Loucy (cell line): ENCODE measurements around the gene COPE.

Source experiments
- H2AFZ ChIP-seq: fragments of 200-600 bp; sonication (generic); 2 replicates; pipeline ENCODE4 v1.6.0; 2016; ENCODE audit warnings: antibody characterized with exemption, mild to moderate bottlenecking, low read length, moderate library complexity
- H3F3A ChIP-seq: fragments of 200-600 bp; 2 replicates; pipeline ENCODE4 v1.6.0; 2016; ENCODE audit warnings: antibody characterized with exemption, low read depth, mild to moderate bottlenecking
- H3K27me3 ChIP-seq: fragments of 200-600 bp; sonication (generic); 2 replicates; pipeline ENCODE4 v1.6.1; 2014; ENCODE audit warnings: low read length, mild to moderate bottlenecking; ENCODE audit not compliant: insufficient read depth, poor library complexity, severe bottlenecking
- H3K36me3 ChIP-seq: fragments of 200-600 bp; sonication (generic); 2 replicates; pipeline ENCODE4 v1.6.1; 2016; ENCODE audit warnings: low read length; ENCODE audit not compliant: insufficient read depth
- H3K4me1 ChIP-seq: fragments of 200-600 bp; sonication (generic); 2 replicates; pipeline ENCODE4 v1.5.1; 2014; ENCODE audit warnings: low read length, mild to moderate bottlenecking; ENCODE audit not compliant: insufficient read depth, poor library complexity, severe bottlenecking
- H3K4me2 ChIP-seq: fragments of 200-600 bp; sonication (generic); 2 replicates; pipeline ENCODE4 v1.6.0; 2014; ENCODE audit warnings: antibody characterized with exemption, low read length, low read depth, mild to moderate bottlenecking; ENCODE audit not compliant: poor library complexity, severe bottlenecking
- H3K4me3 ChIP-seq: fragments of 200-600 bp; sonication (generic); 2 replicates; pipeline ENCODE4 v1.5.1; 2014; ENCODE audit warnings: low read length, mild to moderate bottlenecking, mixed read lengths; ENCODE audit not compliant: poor library complexity, severe bottlenecking
- H3K79me2 ChIP-seq: fragments of 200-600 bp; sonication (generic); 2 replicates; pipeline ENCODE4 v1.6.1; 2014; ENCODE audit warnings: low read length; ENCODE audit not compliant: insufficient read depth
- H3K9ac ChIP-seq: fragments of 200-600 bp; sonication (generic); 2 replicates; pipeline ENCODE4 v1.6.0; 2014; ENCODE audit warnings: mild to moderate bottlenecking, low read depth, low read length, moderate library complexity; ENCODE audit not compliant: poor library complexity, severe bottlenecking
- H3K9me2 ChIP-seq: fragments of 200-600 bp; sonication (generic); replicated peaks from 2 replicates; pipeline ENCODE4 v1.6.1; 2016; ENCODE audit warnings: low read depth, low read length, mixed read lengths
- H3K9me3 ChIP-seq: fragments of 200-600 bp; sonication (generic); 2 replicates; pipeline ENCODE4 v1.6.1; 2014; ENCODE audit warnings: mild to moderate bottlenecking, antibody characterized with exemption, low read length, low read depth; ENCODE audit not compliant: insufficient read depth
- H4K20me1 ChIP-seq: fragments of 200-600 bp; sonication (generic); 2 replicates; pipeline ENCODE4 v1.6.0; 2014; ENCODE audit warnings: antibody characterized with exemption, low read length, mild to moderate bottlenecking; ENCODE audit not compliant: insufficient read depth, poor library complexity, severe bottlenecking
- CTCF ChIP-seq: fragments of 200-600 bp; sonication (generic); conservative IDR thresholded peaks from 2 replicates; pipeline ENCODE4 v1.5.1; 2014; ENCODE audit warnings: mild to moderate bottlenecking, antibody characterized with exemption, low read length
- EZH2phosphoT487 ChIP-seq: fragments of 200-600 bp; IDR thresholded peaks from 2 replicates; pipeline ENCODE4 v1.6.1; 2018; ENCODE audit warnings: antibody characterized with exemption, mild to moderate bottlenecking, moderate library complexity, borderline replicate concordance

COPE gene

GRCh38 chr19:18912933-18913332 lies 6.3 kb downstream of the COPE start:
- no peaks in the 10 kb centered on the region; the same call in 1 of the 2 replicates for H3K36me3 ChIP-seq
- TF ChIP-seq CTCF (no peak), EZH2phosphoT487 (no peak)
- H3K4me1 ChIP-seq, result peaks cover 3% of the 10 kb centered on the region
- no peak overlapping the region for H3K4me3 ChIP-seq
- no peaks in the 10 kb centered on the region for H3K9me2 ChIP-seq
- H2AFZ ChIP-seq, result no peak overlapping the region
- H3K9me3 ChIP-seq, result no peaks in the 10 kb centered on the region
- H3K4me2 ChIP-seq, result no peak overlapping the region
- H3K79me2 ChIP-seq, result peaks cover 48% of the 10 kb centered on the region
- no peak overlapping the region for H3K9ac ChIP-seq
- H3F3A ChIP-seq, result no peaks in the 10 kb centered on the region
- peaks cover 10% of the 10 kb centered on the region for H4K20me1 ChIP-seq
- H3K27me3 ChIP-seq, result no peaks in the 10 kb centered on the region

GRCh38 chr19:18910801-18911436 lies 8.3 kb downstream of the COPE start:
- Histone ChIP-seq H3K9ac (no peak overlapping the region), H3K79me2 (peaks cover 31% of the 10 kb centered on the region), H3F3A (no peaks in the 10 kb centered on the region), H2AFZ (no peak overlapping the region), H3K4me2 (no peak overlapping the region), H3K27me3 (no peaks in the 10 kb centered on the region), H3K4me1 (peaks cover 3% of the 10 kb centered on the region), H3K36me3 (no peaks in the 10 kb centered on the region; the same call in 1 of the 2 replicates), H3K9me3 (no peaks in the 10 kb centered on the region), H3K4me3 (no peak overlapping the region), H3K9me2 (no peaks in the 10 kb centered on the region), H4K20me1 (peaks cover 7% of the 10 kb centered on the region)
- TF ChIP-seq EZH2phosphoT487 (no peak), CTCF (no peak)

GRCh38 chr19:18910010-18910409 lies 9.2 kb downstream of the COPE start:
- Histone ChIP-seq H3F3A (no peaks in the 10 kb centered on the region), H3K4me2 (no peak overlapping the region), H3K4me3 (no peak overlapping the region), H3K9ac (no peak overlapping the region), H3K36me3 (no peaks in the 10 kb centered on the region; the same call in 1 of the 2 replicates), H3K79me2 (peaks cover 22% of the 10 kb centered on the region; the same call in 1 of the 2 replicates), H3K27me3 (no peaks in the 10 kb centered on the region), H3K9me3 (no peaks in the 10 kb centered on the region), H3K4me1 (no peaks in the 10 kb centered on the region), H3K9me2 (no peaks in the 10 kb centered on the region), H2AFZ (no peak overlapping the region), H4K20me1 (peaks cover 2% of the 10 kb centered on the region)
- TF ChIP-seq EZH2phosphoT487 (no peak), CTCF (no peak)
